Right lobe of liver (tissue), 4 donors: ENCODE data around the gene PAF1.

Source experiments
- CTCF ChIP-seq, 4 donors: fragments of 200-600 bp in 3 of 4; fragments of 450-650 bp in 1 of 4; IDR thresholded peaks; one replicate each; pipeline versions ENCODE4 v1.5.1 to v1.8.0; 2016 to 2022; ENCODE audit warnings: antibody characterized with exemption in 4 of 4, mild to moderate bottlenecking in 2 of 4
- POLR2A ChIP-seq: fragments of 450-650 bp; IDR thresholded peaks from one replicate; pipeline ENCODE4 v1.6.1; 2017; ENCODE audit warnings: antibody characterized with exemption, mild to moderate bottlenecking
- donor health status: DM: no; HTN: no; CAD: no.
- donor health status: DM: no; HTN: no; CAD: no.
- donor health status: DM: no; HTN: yes; CAD: no.

GRCh38 chr19:39355253-39355652 lies 35.7 kb downstream of the PAF1 start:
- TF ChIP-seq POLR2A (no peak), CTCF (IDR thresholded peaks at IDR 0.05) (no peak)
